H1 (cell line): Measurements from ENCODE around the gene FAM162A. TPM values are rescaled to one million over a fixed set of nuclear protein-coding genes. Genes with fewer than 3 reads are reported as not detected.

ENCODE experiments used
- CTCF ChIA-PET: fragments of 300-600 bp; sonication (Branson Sonifier 250); formaldehyde crosslinking; loops from one replicate; lab custom pipeline; 2021; ENCODE audit not compliant: partially characterized antibody; lab: Charles Lee
- POLR2A ChIA-PET: fragments of 300-600 bp; sonication (Branson Sonifier 250); formaldehyde crosslinking; loops from one replicate; lab custom pipeline; 2021; ENCODE audit warnings: inconsistent platforms; ENCODE audit not compliant: partially characterized antibody; lab: Charles Lee
- DNase-seq, 2 experiments: peaks; one replicate each; pipeline versions ENCODE4 v3.0.0 to v3.0.0-alpha.2; 2010 to 2022; ENCODE audit warnings: low spot score in 2 of 2, low read depth in 1 of 2, mixed read lengths in 1 of 2
- FAIRE-seq: peaks from 2 replicates; lab custom pipeline; 2011; peaks lifted over from hg19 to GRCh38; lab: Jason Lieb, UNC
- H2AFZ ChIP-seq: 2 replicates; pipeline ENCODE4 v1.8.1; 2012; ENCODE audit warnings: low read length, inconsistent platforms
- H2AK5ac ChIP-seq: 2 replicates; pipeline ENCODE4 v1.6.1; 2013; ENCODE audit warnings: low read depth, low read length
- H2BK120ac ChIP-seq: replicated peaks from 2 replicates; pipeline ENCODE3; 2013; ENCODE audit warnings: low read depth, low read length, inconsistent platforms
- H2BK12ac ChIP-seq: 2 replicates; pipeline ENCODE4 v1.6.1; 2013; ENCODE audit warnings: low read depth, low read length
- H2BK15ac ChIP-seq: 2 replicates; pipeline ENCODE4 v1.6.1; 2013; ENCODE audit warnings: low read length
- H2BK20ac ChIP-seq: 2 replicates; pipeline ENCODE4 v1.6.1; 2013; ENCODE audit warnings: low read length
- H2BK5ac ChIP-seq: 2 replicates; pipeline ENCODE4 v1.6.1; 2013; ENCODE audit warnings: low read depth, low read length
- H3K14ac ChIP-seq: 2 replicates; pipeline ENCODE4 v1.6.1; 2013; ENCODE audit warnings: inconsistent platforms; ENCODE audit not compliant: insufficient read length
- H3K18ac ChIP-seq: 2 replicates; pipeline ENCODE4 v1.6.1; 2013; ENCODE audit warnings: low read length; ENCODE audit errors: extremely low read depth
- H3K23ac ChIP-seq: 2 replicates; pipeline ENCODE4 v1.6.1; 2013; ENCODE audit warnings: inconsistent platforms; ENCODE audit not compliant: insufficient read length
- H3K23me2 ChIP-seq: 2 replicates; pipeline ENCODE4 v1.6.1; 2013; ENCODE audit warnings: low read depth, low read length
- H3K27ac ChIP-seq: 2 replicates; pipeline ENCODE4 v1.6.1; 2011; ENCODE audit warnings: low read depth, low read length, inconsistent platforms
- H3K27me3 ChIP-seq, 4 experiments: replicated peaks in 1 of 4; 1 replicate in 1 of 4; 2 replicates in 3 of 4; pipeline versions ENCODE4 v1.6.1 to v1.8.1; 2011 to 2013; ENCODE audit warnings: low read length in 3 of 4, mild to moderate bottlenecking in 3 of 4, inconsistent platforms in 2 of 4, mixed read lengths in 2 of 4, moderate library complexity in 1 of 4; ENCODE audit not compliant: control insufficient read depth in 3 of 4, insufficient read depth in 3 of 4; ENCODE audit errors: extremely low read depth in 1 of 4
- H3K36me3 ChIP-seq, 4 experiments: 2 replicates each; pipeline versions ENCODE4 v1.6.1 to v1.8.1; 2011 to 2013; ENCODE audit warnings: mild to moderate bottlenecking in 4 of 4, low read length in 3 of 4, moderate library complexity in 2 of 4, control low read depth in 1 of 4, inconsistent platforms in 1 of 4; ENCODE audit not compliant: insufficient read depth in 4 of 4, control insufficient read depth in 2 of 4
- H3K4ac ChIP-seq: replicated peaks from 2 replicates; pipeline ENCODE3; 2013; ENCODE audit warnings: low read length, low read depth, mixed read lengths, inconsistent platforms; ENCODE audit not compliant: insufficient read length
- H3K4me1 ChIP-seq, 4 experiments: replicated peaks in 1 of 4; 1 replicate in 1 of 4; 2 replicates in 3 of 4; pipeline versions ENCODE4 v1.6.1 to v1.8.1; 2011 to 2013; ENCODE audit warnings: low read length in 3 of 4, inconsistent platforms in 2 of 4, mixed read lengths in 1 of 4; ENCODE audit not compliant: insufficient read depth in 4 of 4, control insufficient read depth in 3 of 4
- H3K4me2 ChIP-seq, 2 experiments: 2 replicates each; pipeline versions ENCODE4 v1.6.1 to v1.8.1; 2011 to 2013; ENCODE audit warnings: low read depth in 2 of 2, low read length in 2 of 2, control low read depth in 1 of 2, inconsistent platforms in 1 of 2, mild to moderate bottlenecking in 1 of 2; ENCODE audit not compliant: insufficient read depth in 1 of 2
- H3K4me3 ChIP-seq, 4 experiments: fragments of 200-600, 300-600 bp in 1 of 4; sonication (generic), shearing (Covaris generic), sonication (Bioruptor Twin) in 1 of 4; 2 replicates each; pipeline versions ENCODE4 v1.5.1 to v1.8.1; 2011 to 2016; ENCODE audit warnings: low read length in 4 of 4, low read depth in 3 of 4, control low read depth in 2 of 4, inconsistent platforms in 2 of 4, mild to moderate bottlenecking in 2 of 4, mixed read lengths in 1 of 4, moderate library complexity in 1 of 4; ENCODE audit not compliant: insufficient read depth in 2 of 4; ENCODE audit errors: extremely low read depth in 1 of 4
- H3K56ac ChIP-seq: replicated peaks from 2 replicates; pipeline ENCODE3; 2013; ENCODE audit warnings: low read depth, mild to moderate bottlenecking, mixed read lengths, low read length, inconsistent platforms; ENCODE audit not compliant: insufficient read length
- H3K79me1 ChIP-seq: 2 replicates; pipeline ENCODE4 v1.6.1; 2013; ENCODE audit warnings: low read depth, low read length, control low read depth
- H3K79me2 ChIP-seq, 2 experiments: 2 replicates each; pipeline versions ENCODE4 v1.6.1 to v1.8.1; 2012 to 2013; ENCODE audit warnings: low read length in 2 of 2, mild to moderate bottlenecking in 2 of 2, inconsistent platforms in 1 of 2; ENCODE audit not compliant: insufficient read depth in 2 of 2, control insufficient read depth in 1 of 2
- H3K9ac ChIP-seq, 4 experiments: replicated peaks in 1 of 4; 1 replicate in 1 of 4; 2 replicates in 3 of 4; pipeline versions ENCODE4 v1.6.1 to v1.8.1; 2011 to 2013; ENCODE audit warnings: low read depth in 3 of 4, low read length in 3 of 4, control low read depth in 2 of 4, mild to moderate bottlenecking in 2 of 4, moderate library complexity in 2 of 4, inconsistent platforms in 1 of 4; ENCODE audit errors: extremely low read depth in 1 of 4
- H3K9me3 ChIP-seq, 2 experiments: 2 replicates each; pipeline versions ENCODE4 v1.6.1 to v1.8.1; 2012 to 2013; ENCODE audit warnings: mild to moderate bottlenecking in 2 of 2, moderate library complexity in 2 of 2, control low read depth in 1 of 2, inconsistent platforms in 1 of 2, low read depth in 1 of 2, low read length in 1 of 2, mixed read lengths in 1 of 2; ENCODE audit not compliant: insufficient read depth in 2 of 2
- H4K20me1 ChIP-seq, 2 experiments: replicated peaks in 1 of 2; 2 replicates each; pipeline versions ENCODE3 to v1.8.1; 2011 to 2013; ENCODE audit warnings: inconsistent platforms in 2 of 2, low read length in 2 of 2, mild to moderate bottlenecking in 1 of 2; ENCODE audit not compliant: insufficient read depth in 2 of 2, control insufficient read depth in 1 of 2
- H4K5ac ChIP-seq: 2 replicates; pipeline ENCODE4 v1.6.1; 2013; ENCODE audit warnings: low read length, low read depth, mixed read lengths, inconsistent platforms; ENCODE audit not compliant: insufficient read length
- H4K8ac ChIP-seq: 2 replicates; pipeline ENCODE4 v1.8.0; 2013; ENCODE audit warnings: mild to moderate bottlenecking, moderate library complexity, low read length, inconsistent platforms; ENCODE audit not compliant: insufficient read depth; ENCODE audit errors: extremely low read depth
- H4K91ac ChIP-seq: replicated peaks from 2 replicates; pipeline ENCODE3; 2013; ENCODE audit warnings: low read length, mixed read lengths, inconsistent platforms; ENCODE audit not compliant: insufficient read length
- BRCA1 ChIP-seq: IDR thresholded peaks from 2 replicates; pipeline ENCODE4 v1.6.1; 2012; ENCODE audit warnings: low read depth, low read length, improper control_type of control experiment
- CHD1 ChIP-seq: IDR thresholded peaks from 2 replicates; pipeline ENCODE4 v1.6.1; 2012; ENCODE audit warnings: low read depth, low read length, improper control_type of control experiment
- CHD2 ChIP-seq: IDR thresholded peaks from 2 replicates; pipeline ENCODE4 v1.6.1; 2012; ENCODE audit warnings: low read length, improper control_type of control experiment
- HDAC2 ChIP-seq, 2 experiments: fragments of 300-600 bp in 1 of 2; sonication (generic) in 1 of 2; IDR thresholded peaks; 2 replicates each; pipeline ENCODE4 v1.6.1; 2011 to 2012; ENCODE audit warnings: low read depth in 2 of 2, low read length in 2 of 2, mild to moderate bottlenecking in 2 of 2, moderate library complexity in 2 of 2, borderline replicate concordance in 1 of 2, inconsistent platforms in 1 of 2
- TAF7 ChIP-seq: optimal IDR thresholded peaks from 2 replicates; pipeline ENCODE3; 2011; ENCODE audit warnings: low read depth, mild to moderate bottlenecking, inconsistent platforms, low read length, moderate library complexity, borderline replicate concordance
- WGBS, 2 experiments: shearing (Covaris generic) in 1 of 2; methylation state at CpG; one replicate each; pipeline versions ENCODE4 v1.1.6 to v1.1.7; 2013 to 2015; ENCODE audit warnings: low lambda C conversion rate in 2 of 2, mixed read lengths in 2 of 2, inconsistent platforms in 1 of 2, low coverage in 1 of 2, missing lambda C conversion rate in 1 of 2; ENCODE audit not compliant: insufficient replicate concordance in 2 of 2, insufficient coverage in 1 of 2, insufficient read length in 1 of 2; ENCODE audit errors: extremely low coverage in 1 of 2, missing lambda C conversion rate in 1 of 2; 5-methylcytosine and 5-hydroxymethylcytosine counted together
- polyA plus RNA-seq, 7 experiments: library from polyadenylated mRNA; depleted of rRNA in 3 of 7; stranded (reverse) in 5 of 7; unstranded in 2 of 7; fragments of >200 nt in 5 of 7; fragments of 200-250 nt in 2 of 7; gene quantifications; 1 replicate in 5 of 7; 2 replicates in 1 of 7; 4 replicates in 1 of 7; pipeline versions ENCODE4 v1.2.1 to v1.2.3, GENCODE V29; 2011 to 2013; ENCODE audit warnings: missing spikeins in 2 of 7, mixed read lengths in 2 of 7
- total RNA-seq: library from RNA; stranded (reverse); fragmentation: NEBNext Ultra II Directional; extraction: Animal tissue kit (Norgen Biotek cat#: 25700); gene quantifications from 2 replicates; pipeline ENCODE4 v1.2.1, GENCODE V29; 2021
- TF ChIP-seq, protein P1 (sequence below): IDR thresholded peaks from 2 replicates; pipeline ENCODE4 v1.6.1; 2011; ENCODE audit warnings: low read depth, mild to moderate bottlenecking, low read length; ENCODE audit not compliant: insufficient read depth
- TF ChIP-seq, protein P2 (sequence below), 3 experiments: IDR thresholded peaks; 1 replicate in 2 of 3; 2 replicates in 1 of 3; pipeline versions ENCODE4 v1.5.1 to v1.6.1; 2011; ENCODE audit warnings: low read length in 3 of 3, mild to moderate bottlenecking in 3 of 3, inconsistent platforms in 2 of 3, low read depth in 1 of 3, moderate library complexity in 1 of 3; ENCODE audit not compliant: insufficient read depth in 1 of 3; ENCODE audit errors: control extremely low read depth in 1 of 3

The FAM162A gene
- total and polyA plus RNA-seq, 2 of the 8 experiments (the other 6 are each of a cell fraction or from before 2014, with no cell fraction given): 38.2 to 59.7 TPM

DNA sequence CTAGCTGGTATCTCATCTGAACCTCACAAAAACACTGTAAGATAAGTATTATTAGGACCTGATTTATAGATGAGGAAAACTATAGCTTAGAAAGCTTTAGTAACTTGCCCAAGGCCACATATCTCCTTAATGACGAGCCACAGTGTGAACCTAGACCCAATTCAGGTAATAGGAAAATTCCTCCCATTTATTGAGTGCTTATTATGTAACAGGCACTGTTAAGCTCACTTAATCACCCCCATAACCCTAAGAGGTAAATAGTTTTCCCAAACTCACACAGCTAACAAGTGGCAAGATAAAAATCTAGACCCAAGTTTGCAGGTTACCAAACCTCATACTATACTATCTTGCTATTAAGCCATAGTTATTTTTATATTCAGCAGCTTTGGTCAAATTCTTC, 24.0 kb downstream of the FAM162A start:
- TF ChIP-seq, protein P1, sequence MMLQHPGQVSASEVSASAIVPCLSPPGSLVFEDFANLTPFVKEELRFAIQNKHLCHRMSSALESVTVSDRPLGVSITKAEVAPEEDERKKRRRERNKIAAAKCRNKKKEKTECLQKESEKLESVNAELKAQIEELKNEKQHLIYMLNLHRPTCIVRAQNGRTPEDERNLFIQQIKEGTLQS: no peak
- TF ChIP-seq TAF7 (no peak), CHD2 (no peak), HDAC2 (IDR thresholded peaks at IDR 0.05; ENCODE audit: borderline replicate concordance in 1 of 2, low read depth in 2 of 2, low read length in 2 of 2) (no peak), CHD1 (no peak), BRCA1 (no peak)
- TF ChIP-seq, protein P2, sequence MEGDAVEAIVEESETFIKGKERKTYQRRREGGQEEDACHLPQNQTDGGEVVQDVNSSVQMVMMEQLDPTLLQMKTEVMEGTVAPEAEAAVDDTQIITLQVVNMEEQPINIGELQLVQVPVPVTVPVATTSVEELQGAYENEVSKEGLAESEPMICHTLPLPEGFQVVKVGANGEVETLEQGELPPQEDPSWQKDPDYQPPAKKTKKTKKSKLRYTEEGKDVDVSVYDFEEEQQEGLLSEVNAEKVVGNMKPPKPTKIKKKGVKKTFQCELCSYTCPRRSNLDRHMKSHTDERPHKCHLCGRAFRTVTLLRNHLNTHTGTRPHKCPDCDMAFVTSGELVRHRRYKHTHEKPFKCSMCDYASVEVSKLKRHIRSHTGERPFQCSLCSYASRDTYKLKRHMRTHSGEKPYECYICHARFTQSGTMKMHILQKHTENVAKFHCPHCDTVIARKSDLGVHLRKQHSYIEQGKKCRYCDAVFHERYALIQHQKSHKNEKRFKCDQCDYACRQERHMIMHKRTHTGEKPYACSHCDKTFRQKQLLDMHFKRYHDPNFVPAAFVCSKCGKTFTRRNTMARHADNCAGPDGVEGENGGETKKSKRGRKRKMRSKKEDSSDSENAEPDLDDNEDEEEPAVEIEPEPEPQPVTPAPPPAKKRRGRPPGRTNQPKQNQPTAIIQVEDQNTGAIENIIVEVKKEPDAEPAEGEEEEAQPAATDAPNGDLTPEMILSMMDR (IDR thresholded peaks at IDR 0.05; ENCODE audit: control extremely low read depth in 1 of 3, insufficient read depth in 1 of 3, low read depth in 1 of 3, low read length in 3 of 3): no peak
- FAIRE-seq (no peak), DNase-seq (no peak)
- Histone ChIP-seq H3K4ac (no peak overlapping the region), H3K18ac (no peak overlapping the region), H3K79me2 (no peaks in the 10 kb centered on the region), H2BK15ac (no peak overlapping the region), H3K14ac (no peak overlapping the region), H4K5ac (no peak overlapping the region), H4K20me1 (no peaks in the 10 kb centered on the region), H3K4me3 (no peak overlapping the region), H3K23ac (no peak overlapping the region), H2BK12ac (no peak overlapping the region), H2AFZ (no peak overlapping the region), H2BK5ac (no peak overlapping the region), H4K8ac (no peak overlapping the region), H3K4me1 (no peaks in the 10 kb centered on the region), H3K27ac (no peak overlapping the region), H2AK5ac (no peak overlapping the region), H3K79me1 (no peaks in the 10 kb centered on the region), H3K4me2 (no peak overlapping the region), H4K91ac (no peak overlapping the region), H3K9me3 (no peaks in the 10 kb centered on the region), H3K27me3 (no peaks in the 10 kb centered on the region), H3K23me2 (no peaks in the 10 kb centered on the region), H3K9ac (no peak overlapping the region), H3K36me3 (peaks cover 2 to 37% (median 28%) of the 10 kb centered on the region in 4 experiments), H2BK120ac (no peak overlapping the region), H2BK20ac (no peak overlapping the region), H3K56ac (no peak overlapping the region)
- WGBS, 2 experiments: 81% methylated on average over 1 of the region's 1 CpG; no CpG with 5 or more reads in 1 of the 2 experiments
- CTCF ChIA-PET: interaction anchor here (0.6 to 3.4 kb wide), 4 partner anchors 15 to 498 kb away, joined by 3 to 14 read pairs (median 4); partner anchors contain the start of gene FAM162A
- POLR2A ChIA-PET: interaction anchor here (0.6 to 1.4 kb wide), 3 partner anchors 13 to 28 kb away, joined by 3 read pairs; no protein-coding TSS in a partner anchor
